T-helper 2 cell treated with Interferon-gamma antibody and Interleukin-4, amounts not matched to agents 100 ng/mL and 5 ng/mL, for 36 hours (primary cell): ENCODE data around the gene IFIT5. TPM values are rescaled to one million over a fixed set of nuclear protein-coding genes. Genes with fewer than 3 reads are reported as not detected.

Experiments
- intact Hi-C: fragments of 100-400 bp; cut with micrococcal nuclease; formaldehyde crosslinking; loops from one replicate; pipeline ENCODE4 v1.15.1; 2023
- total RNA-seq: library from RNA; stranded (reverse); gene quantifications from 2 replicates; pipeline ENCODE4 v1.2.3, GENCODE V29; 2022

IFIT5 gene
- total RNA-seq = 17.0 and 17.1 TPM in 2 replicates

GRCh38 chr10:89414146-89414878 is at the start of gene IFIT5:
IFIT5 (plus strand) TSS chr10:89414568; CDS start chr10:89414799, 231 bp downstream.
- intact Hi-C loops = loop anchor here (1.0 to 2.0 kb wide), 4 partner anchors 22 to 287 kb away; partner anchors contain the start of genes IFIT1, KIF20B, LIPA and PANK1

GRCh38 chr10:89367529-89367928 is 46.8 kb upstream of the IFIT5 start:
- intact Hi-C loops = no loop called here

- intact Hi-C loops = no loop called here
Observed at GRCh38 chr10:89368129-89368528, 46.2 kb upstream of the IFIT5 start.

GRCh38 chr10:89369156-89370105 is 44.9 kb upstream of the IFIT5 start:
- intact Hi-C loops = loop anchor here (1.0 kb wide), 1 partner anchor 76 kb away; no protein-coding TSS in a partner anchor

- intact Hi-C loops = no loop called here
Observed at GRCh38 chr10:89371079-89371478, 43.3 kb upstream of the IFIT5 start.

- intact Hi-C loops = no loop called here
Observed at GRCh38 chr10:89371987-89372386, 42.4 kb upstream of the IFIT5 start.

GRCh38 chr10:89373916-89374711 is 40.3 kb upstream of the IFIT5 start:
- intact Hi-C loops = no loop called here

- intact Hi-C loops = no loop called here
Observed at GRCh38 chr10:89374713-89375141, 39.6 kb upstream of the IFIT5 start.

GRCh38 chr10:89377705-89378637 is 36.4 kb upstream of the IFIT5 start, which contains the start of gene IFIT1B:
IFIT1B (plus strand) TSS chr10:89378056; CDS start chr10:89378136, 80 bp downstream.
- intact Hi-C loops = no loop called here

GRCh38 chr10:89379103-89379502 is 35.3 kb upstream of the IFIT5 start:
- intact Hi-C loops = no loop called here

GRCh38 chr10:89382757-89383156 is 31.6 kb upstream of the IFIT5 start:
- intact Hi-C loops = no loop called here

GRCh38 chr10:89384474-89385340 is 29.7 kb upstream of the IFIT5 start:
- intact Hi-C loops = no loop called here

GRCh38 chr10:89388806-89389205 is 25.6 kb upstream of the IFIT5 start:
- intact Hi-C loops = no loop called here

- intact Hi-C loops = no loop called here
Observed at GRCh38 chr10:89389254-89389653, 25.1 kb upstream of the IFIT5 start.

- intact Hi-C loops = loop anchor here (10.0 kb wide), 1 partner anchor 396 kb away; the partner anchor contains the start of gene FAS
Observed at GRCh38 chr10:89390476-89391225, 23.7 kb upstream of the IFIT5 start.

GRCh38 chr10:89391226-89391576 is 23.2 kb upstream of the IFIT5 start:
- intact Hi-C loops = loop anchor here (10.0 kb wide), 1 partner anchor 396 kb away; the partner anchor contains the start of gene FAS

GRCh38 chr10:89391907-89392756 is 22.2 kb upstream of the IFIT5 start, which contains the start of gene IFIT1:
IFIT1 (plus strand) TSS chr10:89392623; CDS start chr10:89392713, 90 bp downstream.
- intact Hi-C loops = loop anchor here (1.0 to 10.0 kb wide), 4 partner anchors 22 to 397 kb away; partner anchors contain the start of genes FAS, IFIT5 and KIF20B
